Activated CD4-positive, alpha-beta T cell treated with anti-CD3 and anti-CD28 coated beads for 36 hours (primary cell): Measurements from ENCODE around the gene NUFIP2. TPM values are rescaled to one million over a fixed set of nuclear protein-coding genes. Genes with fewer than 3 reads are reported as not detected.

Source experiments
- ATAC-seq: fragments of 200-7000 bp; cut with Tn5 transposase; one replicate; pipeline ENCODE4 v1.10.0; 2021; ENCODE audit warnings: mild to moderate bottlenecking, moderate library complexity
- CTCF ChIA-PET: fragments of 350-600 bp; sonication (Branson Sonifier 250); formaldehyde crosslinking; loops from one replicate; lab custom pipeline; 2021; ENCODE audit warnings: antibody characterized with exemption; lab: Charles Lee
- POLR2A ChIA-PET: fragments of 350-600 bp; sonication (Branson Sonifier 250); formaldehyde crosslinking; loops from one replicate; lab custom pipeline; 2021; ENCODE audit warnings: antibody characterized with exemption, inconsistent platforms; lab: Charles Lee
- DNase-seq: peaks from one replicate; pipeline ENCODE4 v3.0.0-alpha.2; 2020
- H3K27ac Mint-ChIP-seq: one replicate; pipeline ENCODE4 v1.8.0; 2021; ENCODE audit warnings: mixed read lengths
- H3K27me3 Mint-ChIP-seq: one replicate; pipeline ENCODE4 v1.8.0; 2021; ENCODE audit warnings: mixed read lengths
- H3K36me3 Mint-ChIP-seq: one replicate; pipeline ENCODE4 v1.8.0; 2021; ENCODE audit warnings: low read depth, mixed read lengths
- H3K4me1 Mint-ChIP-seq: one replicate; pipeline ENCODE4 v1.8.0; 2021; ENCODE audit warnings: mixed read lengths
- H3K4me3 Mint-ChIP-seq: one replicate; pipeline ENCODE4 v1.8.0; 2021; ENCODE audit warnings: mild to moderate bottlenecking, moderate library complexity, mixed read lengths
- H3K9me3 Mint-ChIP-seq: one replicate; pipeline ENCODE4 v1.8.0; 2021; ENCODE audit warnings: low read depth, mixed read lengths
- intact Hi-C, 2 experiments: fragments of 100-400 bp; cut with DNase I in 1 of 2; cut with micrococcal nuclease in 1 of 2; formaldehyde crosslinking; loops; one replicate each; pipeline versions ENCODE4 v1.14.2 to v1.15.1; 2022 to 2024; cut with DNase I, micrococcal nuclease
- total RNA-seq, 2 experiments: library from RNA; stranded (reverse); gene quantifications; one replicate each; pipeline ENCODE4 v1.2.3, GENCODE V29; 2021

The NUFIP2 gene
- total RNA-seq, 2 experiments from 2014 or later = 55.1 to 93.1 TPM

DNA sequence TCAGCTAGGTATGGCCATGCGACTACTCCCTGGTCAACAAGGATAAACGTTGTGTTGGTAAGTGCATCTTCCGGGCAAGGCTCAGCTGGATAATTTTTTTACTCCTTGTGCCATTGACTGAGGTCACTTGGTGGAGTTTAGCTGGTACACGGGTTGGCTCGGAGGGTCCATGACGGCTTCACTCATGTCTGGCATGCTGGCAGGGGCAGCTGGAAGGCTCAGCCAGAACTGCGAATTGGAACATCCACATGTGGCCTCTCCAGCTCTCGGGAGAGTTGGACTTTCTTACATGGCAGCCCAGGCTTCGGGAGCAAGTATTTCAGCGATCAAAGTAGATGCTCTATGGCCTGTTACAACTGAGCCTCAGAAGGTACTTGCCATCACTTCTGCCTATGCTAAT lies 78.8 kb downstream of the NUFIP2 start:
- Mint-ChIP-seq H3K4me1 (peaks cover 6% of the 10 kb centered on the region), H3K9me3 (no peaks in the 10 kb centered on the region), H3K36me3 (no peaks in the 10 kb centered on the region), H3K27me3 (no peaks in the 10 kb centered on the region), H3K27ac (no peak overlapping the region), H3K4me3 (no peak overlapping the region)
- ATAC-seq (no peak), DNase-seq (no peak)
- POLR2A ChIA-PET = no interaction called here
- CTCF ChIA-PET = interaction anchor here (0.7 to 1.5 kb wide), 4 partner anchors 8 to 76 kb away, joined by 3 to 5 read pairs (median 3); no protein-coding TSS in a partner anchor
- intact Hi-C loops = no loop called here

DNA sequence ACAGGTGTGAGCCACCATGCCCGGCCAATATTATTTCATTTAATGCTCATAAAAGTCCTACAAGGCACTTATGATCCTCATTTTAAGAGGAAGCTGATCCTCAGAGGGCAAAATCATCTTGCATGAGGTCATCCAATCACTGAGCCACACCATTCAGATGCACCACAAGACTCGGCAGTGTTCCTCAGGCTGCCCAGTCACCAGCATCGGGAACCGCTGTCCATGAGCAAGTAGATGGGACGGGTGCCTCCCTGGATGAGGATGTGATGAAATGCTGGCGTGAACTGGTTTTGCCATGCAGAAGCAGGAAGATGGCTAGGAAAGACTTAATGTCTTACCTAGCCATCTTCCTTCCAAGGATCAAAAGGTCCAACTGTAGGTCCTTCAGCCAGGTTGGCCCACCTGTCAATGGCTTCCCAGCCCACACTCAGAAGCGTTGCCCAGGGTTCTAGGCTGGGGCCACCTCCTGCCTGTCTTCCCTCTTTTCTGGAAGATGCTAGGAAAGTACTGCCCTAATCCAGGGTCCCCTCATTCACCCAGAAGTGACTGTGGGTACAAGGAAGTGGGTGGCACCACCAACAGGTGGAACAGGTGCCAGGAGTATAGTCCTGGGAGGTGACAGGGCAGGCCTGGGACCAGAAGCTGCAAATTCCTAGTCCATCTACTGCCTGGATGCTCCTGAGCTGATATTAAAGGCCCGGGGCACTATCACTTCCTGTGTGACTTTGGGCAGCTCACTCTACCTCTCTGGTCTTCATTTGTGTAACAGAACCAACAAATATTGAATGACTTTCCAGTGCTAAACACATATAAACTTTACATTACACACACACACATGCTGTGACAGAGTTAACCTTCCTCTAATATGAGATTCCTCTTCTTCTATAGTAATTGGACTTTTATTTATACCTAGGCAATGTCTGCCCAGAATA lies 79.5 kb downstream of the NUFIP2 start:
- intact Hi-C loops = no loop called here
- Mint-ChIP-seq H3K27me3 (no peaks in the 10 kb centered on the region), H3K36me3 (no peaks in the 10 kb centered on the region), H3K9me3 (no peaks in the 10 kb centered on the region), H3K27ac (no peak overlapping the region), H3K4me3 (no peak overlapping the region), H3K4me1 (peaks cover 2% of the 10 kb centered on the region)
- no peak for ATAC-seq
- ChIA-PET POLR2A (no interaction called here), CTCF (interaction anchor here (0.8 to 1.5 kb wide), 4 partner anchors 7 to 69 kb away, joined by 3 to 5 read pairs (median 3); no protein-coding TSS in a partner anchor)
- DNase-seq = no peak

DNA sequence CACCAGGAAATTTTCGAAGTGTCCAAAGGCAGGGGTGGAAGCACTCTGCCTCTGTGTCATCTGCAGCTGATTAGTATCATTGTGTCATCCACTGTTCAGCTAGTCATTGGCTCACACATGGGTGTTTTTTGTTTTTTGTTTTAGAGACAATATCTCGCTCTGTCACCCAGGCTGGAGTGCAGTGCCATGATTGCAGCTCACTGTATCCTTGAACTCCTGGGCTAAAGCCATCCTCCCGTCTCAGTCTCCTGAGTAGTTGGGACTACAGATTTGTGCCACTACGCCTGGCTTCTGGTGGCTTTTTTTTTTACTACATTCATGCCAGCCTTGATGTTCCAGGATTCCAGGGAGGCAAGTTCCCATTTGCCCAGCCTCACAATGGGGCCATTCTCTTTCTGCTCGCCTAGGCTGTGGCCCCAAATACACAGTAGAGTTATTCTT lies 81.2 kb downstream of the NUFIP2 start:
- H3K27me3 Mint-ChIP-seq = no peaks in the 10 kb centered on the region
- POLR2A ChIA-PET = no interaction called here
- ATAC-seq (no peak), DNase-seq (no peak)
- no peaks in the 10 kb centered on the region for H3K9me3 Mint-ChIP-seq
- H3K36me3 Mint-ChIP-seq = no peaks in the 10 kb centered on the region
- no peak overlapping the region for H3K27ac Mint-ChIP-seq
- intact Hi-C loops = no loop called here
- H3K4me1 Mint-ChIP-seq = no peaks in the 10 kb centered on the region
- CTCF ChIA-PET = interaction anchor here (0.7 to 1.5 kb wide), 7 partner anchors 10 to 821 kb away, joined by 3 to 6 read pairs (median 4); no protein-coding TSS in a partner anchor
- no peak overlapping the region for H3K4me3 Mint-ChIP-seq

DNA sequence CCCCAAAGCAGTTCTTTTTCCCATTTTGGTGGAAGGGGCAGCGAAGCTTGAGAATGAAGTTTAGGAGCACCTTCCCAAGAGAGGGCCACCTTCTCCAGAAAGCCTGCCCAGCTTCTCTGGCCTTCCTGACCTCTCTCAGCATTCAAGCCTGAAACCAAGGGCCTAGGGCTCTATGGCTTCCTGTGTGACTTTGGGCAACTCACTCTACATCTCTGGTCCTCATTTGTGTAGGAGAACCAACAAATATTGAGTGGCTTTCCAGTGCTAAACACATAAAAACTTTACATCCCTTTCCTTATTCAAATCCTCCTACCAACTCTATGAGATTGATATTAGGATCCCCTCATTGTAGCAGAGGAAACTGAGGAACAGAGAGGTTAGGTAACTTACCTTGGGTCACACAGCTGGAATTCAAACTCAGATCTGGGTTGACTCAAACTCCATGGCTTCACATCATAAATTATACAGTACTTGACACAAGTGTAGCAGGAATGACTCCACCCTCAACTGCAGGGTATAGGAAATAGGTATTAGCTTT lies 81.8 kb downstream of the NUFIP2 start:
- CTCF ChIA-PET = interaction anchor here (0.6 to 2.0 kb wide), 9 partner anchors 7 to 821 kb away, joined by 3 to 7 read pairs (median 3); no protein-coding TSS in a partner anchor
- no peak for ATAC-seq
- no peak for DNase-seq
- intact Hi-C loops = no loop called here
- H3K27ac Mint-ChIP-seq = no peak overlapping the region
- no peaks in the 10 kb centered on the region for H3K4me1 Mint-ChIP-seq
- no peaks in the 10 kb centered on the region for H3K27me3 Mint-ChIP-seq
- POLR2A ChIA-PET = no interaction called here
- no peaks in the 10 kb centered on the region for H3K36me3 Mint-ChIP-seq
- H3K4me3 Mint-ChIP-seq = no peak overlapping the region
- H3K9me3 Mint-ChIP-seq = no peaks in the 10 kb centered on the region

DNA sequence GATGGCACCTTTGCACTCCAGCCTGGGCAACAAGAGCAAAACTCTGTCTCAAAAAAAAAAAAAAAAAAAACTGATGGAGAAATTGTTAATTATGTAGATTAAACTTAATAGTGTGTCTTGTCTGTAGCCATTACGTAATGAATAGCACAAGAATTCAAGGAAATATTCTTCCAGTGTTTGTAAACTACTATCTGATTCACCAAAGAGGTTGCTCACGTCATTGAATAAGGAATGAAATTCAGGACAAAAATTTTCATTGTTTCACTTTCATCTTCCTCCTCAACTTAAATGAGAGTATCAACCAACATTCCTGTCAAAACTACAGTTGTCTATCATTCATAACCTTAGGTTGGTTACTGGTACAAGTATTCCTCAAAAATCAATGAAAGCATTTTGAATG lies 83.1 kb downstream of the NUFIP2 start:
- Mint-ChIP-seq H3K36me3 (no peaks in the 10 kb centered on the region), H3K27ac (no peak overlapping the region), H3K4me3 (no peak overlapping the region), H3K9me3 (no peaks in the 10 kb centered on the region), H3K27me3 (no peaks in the 10 kb centered on the region), H3K4me1 (no peaks in the 10 kb centered on the region)
- ChIA-PET CTCF (interaction anchor here (1.0 to 2.0 kb wide), 3 partner anchors 9 to 87 kb away, joined by 3 to 7 read pairs (median 3); no protein-coding TSS in a partner anchor), POLR2A (no interaction called here)
- DNase-seq = no peak
- intact Hi-C loops = no loop called here
- ATAC-seq = no peak

DNA sequence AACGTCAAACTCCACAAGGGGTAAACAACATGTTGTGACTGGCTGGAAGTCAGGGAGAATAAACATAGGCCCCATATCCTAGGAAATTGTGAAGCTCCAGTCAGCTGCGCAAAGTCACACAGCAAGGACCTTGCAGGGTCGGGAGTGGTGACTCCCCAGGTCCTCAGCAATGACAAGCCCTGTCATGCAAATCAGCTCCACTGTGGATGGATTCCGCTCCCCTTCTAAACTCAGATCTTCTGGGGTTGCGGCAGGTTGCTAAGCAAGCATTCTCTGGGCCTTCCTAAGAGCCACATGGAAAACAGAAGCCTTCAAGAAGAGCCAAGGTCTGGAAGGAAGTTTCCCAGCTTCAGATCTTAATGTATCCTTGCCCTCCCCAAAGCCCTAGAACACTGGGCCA lies 84.9 kb downstream of the NUFIP2 start:
- no peak for ATAC-seq
- no peaks in the 10 kb centered on the region for H3K36me3 Mint-ChIP-seq
- H3K27me3 Mint-ChIP-seq = peaks cover 4% of the 10 kb centered on the region
- H3K27ac Mint-ChIP-seq = no peak overlapping the region
- ChIA-PET POLR2A (no interaction called here), CTCF (interaction anchor here (0.9 to 3.6 kb wide), 3 partner anchors 10 to 93 kb away, joined by 3 to 17 read pairs (median 4); no protein-coding TSS in a partner anchor)
- intact Hi-C loops = no loop called here
- no peaks in the 10 kb centered on the region for H3K4me1 Mint-ChIP-seq
- DNase-seq = no peak
- no peaks in the 10 kb centered on the region for H3K9me3 Mint-ChIP-seq
- H3K4me3 Mint-ChIP-seq = no peak overlapping the region

DNA sequence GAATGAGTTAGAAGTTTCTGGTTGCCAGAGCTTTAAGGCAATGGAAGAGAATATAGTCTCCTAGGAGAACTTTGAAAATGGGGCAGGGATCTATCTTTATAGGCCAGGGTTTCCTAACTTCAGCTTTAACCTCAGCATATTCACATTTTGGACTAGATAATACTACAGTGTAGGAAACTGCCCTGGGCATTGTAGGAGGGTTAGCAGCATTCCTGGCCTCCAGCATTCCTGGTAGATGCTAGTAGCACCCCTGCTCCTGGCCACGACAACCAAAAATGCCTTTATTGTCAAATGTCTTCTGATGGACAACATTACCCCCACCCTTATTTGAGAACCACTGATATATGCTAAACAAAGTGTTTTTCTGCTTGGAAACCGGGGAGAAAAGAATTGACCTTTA lies 86.0 kb downstream of the NUFIP2 start:
- ChIA-PET POLR2A (no interaction called here), CTCF (interaction anchor here (0.7 to 3.6 kb wide), 6 partner anchors 8 to 95 kb away, joined by 3 to 17 read pairs (median 4); no protein-coding TSS in a partner anchor)
- ATAC-seq (no peak), DNase-seq (no peak)
- Mint-ChIP-seq H3K27ac (no peak overlapping the region), H3K36me3 (no peaks in the 10 kb centered on the region), H3K4me3 (no peak overlapping the region), H3K9me3 (no peaks in the 10 kb centered on the region), H3K27me3 (peaks cover 4% of the 10 kb centered on the region), H3K4me1 (no peaks in the 10 kb centered on the region)
- intact Hi-C loops = no loop called here

Other genes starting within 250 kb of the NUFIP2 start
- 10 to 100 TPM; 31.9 to 38.2 TPM for gene MYO18A, start 113.8 kb downstream of the NUFIP2 start, total RNA-seq
- gene CRYBA1, start 47.3 kb downstream of the NUFIP2 start, total RNA-seq = not detected
- gene TAOK1, start 96.2 kb upstream of the NUFIP2 start, total RNA-seq = 10 to 100 TPM; 29.9 to 35.1 TPM